ENCODE measurements around the gene RHOT1. TPM values are rescaled to one million over a fixed set of nuclear protein-coding genes. Genes with fewer than 3 reads are reported as not detected.

Gene RHOT1
- total and polyA plus RNA-seq, 2 donors (not counting 3 experiments of a cell fraction or from before 2014, with no cell fraction given): 23.5 to 28.8 TPM

DNA sequence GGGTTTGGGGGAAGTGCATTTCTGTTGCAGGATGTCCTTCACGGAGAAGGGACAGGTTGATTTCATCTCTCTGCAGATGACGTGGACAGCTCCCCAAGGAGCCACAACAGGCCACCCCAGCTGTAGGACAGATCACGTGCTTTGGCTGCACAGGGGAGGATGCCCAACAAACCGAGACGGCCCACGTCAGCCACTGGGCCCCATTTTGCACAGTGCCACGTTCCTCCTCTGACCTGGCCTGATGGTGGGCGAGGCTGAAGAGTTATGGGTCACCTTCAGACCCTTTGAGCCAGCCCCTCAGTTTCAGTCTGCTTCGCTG lies 114.4 kb downstream of the RHOT1 start:
- H3K36me3 ChIP-seq (ENCODE audit: control insufficient read depth in 2 of 2, extremely low read depth in 1 of 2, insufficient read depth in 2 of 2, low read length in 2 of 2): no peaks in the 10 kb centered on the region
- peaks cover 3 to 23% of the 10 kb centered on the region in 2 experiments for H3K27me3 ChIP-seq (ENCODE audit: control insufficient read depth in 2 of 2, insufficient read depth in 2 of 2, low read length in 2 of 2)
- CTCF ChIA-PET: interaction anchor here (1.0 to 6.2 kb wide), 2 partner anchors 60 to 64 kb away, joined by 3 to 94 read pairs; no protein-coding TSS in a partner anchor
- no peak overlapping the region for H3K4me3 ChIP-seq (replicated peaks in 1 of 3; ENCODE audit: insufficient read depth in 1 of 3, low read depth in 1 of 3, low read length in 3 of 3)
- H3K79me2 ChIP-seq (ENCODE audit: control insufficient read depth, insufficient read depth, low read length): no peaks in the 10 kb centered on the region
- no peak overlapping the region for H3K27ac ChIP-seq (ENCODE audit: insufficient read depth, low read depth, low read length)
- dilution Hi-C loops (cut with MboI; ENCODE audit: extremely low pct_ligation_motif_present, low sequenced_read_pairs): no loop called here
- POLR2A ChIA-PET: no interaction called here
- peaks cover 2% of the 10 kb centered on the region for H3K4me1 ChIP-seq (ENCODE audit: control insufficient read depth, extremely low read depth, insufficient read depth, low read length)
- FAIRE-seq (no peak), DNase-seq (ENCODE audit: low read depth, low spot score) (no peak)
- H3K9me3 ChIP-seq (replicated peaks; ENCODE audit: control insufficient read depth, insufficient read depth, low read length): no peaks in the 10 kb centered on the region
- no peak overlapping the region for H2AFZ ChIP-seq (ENCODE audit: low read depth, low read length)
- no peak overlapping the region for H3K4me2 ChIP-seq (ENCODE audit: insufficient read depth, low read length)
- TF ChIP-seq JUN (IDR thresholded peaks at IDR 0.05; ENCODE audit: borderline replicate concordance, insufficient read depth, insufficient read length, low read depth) (no peak), POLR2A (IDR thresholded peaks at IDR 0.05; ENCODE audit: low read depth, low read length) (no peak), MYC (IDR thresholded peaks at IDR 0.05; ENCODE audit: low read depth, low read length) (no peak), FOS (IDR thresholded peaks at IDR 0.05; ENCODE audit: borderline replicate concordance, insufficient read depth, low read length) (no peak), GATA2 (IDR thresholded peaks at IDR 0.05; ENCODE audit: insufficient read depth, insufficient read length, low read depth, low read length) (no peak), POLR2AphosphoS5 (IDR thresholded peaks at IDR 0.05; ENCODE audit: insufficient read depth, low read depth, low read length) (no peak), EZH2 (IDR thresholded peaks at IDR 0.05; ENCODE audit: borderline replicate concordance, low read depth, low read length, severe bottlenecking) (no peak)
- TF ChIP-seq, protein P1, sequence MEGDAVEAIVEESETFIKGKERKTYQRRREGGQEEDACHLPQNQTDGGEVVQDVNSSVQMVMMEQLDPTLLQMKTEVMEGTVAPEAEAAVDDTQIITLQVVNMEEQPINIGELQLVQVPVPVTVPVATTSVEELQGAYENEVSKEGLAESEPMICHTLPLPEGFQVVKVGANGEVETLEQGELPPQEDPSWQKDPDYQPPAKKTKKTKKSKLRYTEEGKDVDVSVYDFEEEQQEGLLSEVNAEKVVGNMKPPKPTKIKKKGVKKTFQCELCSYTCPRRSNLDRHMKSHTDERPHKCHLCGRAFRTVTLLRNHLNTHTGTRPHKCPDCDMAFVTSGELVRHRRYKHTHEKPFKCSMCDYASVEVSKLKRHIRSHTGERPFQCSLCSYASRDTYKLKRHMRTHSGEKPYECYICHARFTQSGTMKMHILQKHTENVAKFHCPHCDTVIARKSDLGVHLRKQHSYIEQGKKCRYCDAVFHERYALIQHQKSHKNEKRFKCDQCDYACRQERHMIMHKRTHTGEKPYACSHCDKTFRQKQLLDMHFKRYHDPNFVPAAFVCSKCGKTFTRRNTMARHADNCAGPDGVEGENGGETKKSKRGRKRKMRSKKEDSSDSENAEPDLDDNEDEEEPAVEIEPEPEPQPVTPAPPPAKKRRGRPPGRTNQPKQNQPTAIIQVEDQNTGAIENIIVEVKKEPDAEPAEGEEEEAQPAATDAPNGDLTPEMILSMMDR (IDR thresholded peaks at IDR 0.05; ENCODE audit: extremely low read depth in 1 of 2, insufficient read depth in 1 of 2, low read depth in 1 of 2, low read length in 2 of 2): no peak
- TF ChIP-seq, protein P2, sequence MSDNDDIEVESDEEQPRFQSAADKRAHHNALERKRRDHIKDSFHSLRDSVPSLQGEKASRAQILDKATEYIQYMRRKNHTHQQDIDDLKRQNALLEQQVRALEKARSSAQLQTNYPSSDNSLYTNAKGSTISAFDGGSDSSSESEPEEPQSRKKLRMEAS (IDR thresholded peaks at IDR 0.05; ENCODE audit: insufficient read depth, insufficient read length): no peak
- H4K20me1 ChIP-seq (replicated peaks; ENCODE audit: control insufficient read depth, extremely low read depth, insufficient read depth, low read length): no peaks in the 10 kb centered on the region
- no peak overlapping the region for H3K9ac ChIP-seq (replicated peaks; ENCODE audit: extremely low read depth, insufficient read depth, low read length)
- intact Hi-C loops (cut with micrococcal nuclease): no loop called here
- H3K9me1 ChIP-seq (replicated peaks; ENCODE audit: control insufficient read depth, extremely low read depth, insufficient read depth, low read length): no peaks in the 10 kb centered on the region
- no TSS peak for BruUV-seq (replicated peaks)

Data from endothelial cell of umbilical vein (primary cell).